K562 (cell line): ENCODE measurements around the gene KIF1A.

Experiments used
- JUND ChIP-seq, 2 experiments: IDR thresholded peaks; 2 replicates in 1 of 2; 3 replicates in 1 of 2; pipeline ENCODE4 v1.6.1; 2011; ENCODE audit warnings: borderline replicate concordance in 2 of 2, low read depth in 2 of 2, low read length in 2 of 2, improper control_type of control experiment in 1 of 2, missing biosample characterization in 1 of 2, missing genetic modification characterization in 1 of 2, missing genetic modification reagents in 1 of 2
- REST ChIP-seq, 2 experiments: fragments of 450-650 bp; formaldehyde crosslinking in 1 of 2; IDR thresholded peaks; 2 replicates each; pipeline versions ENCODE4 v1.4.0 to v1.6.1; 2014 to 2020; ENCODE audit warnings: mild to moderate bottlenecking in 2 of 2, borderline replicate concordance in 1 of 2, low read depth in 1 of 2
- USF1 ChIP-seq: sonication (generic); formaldehyde crosslinking; IDR thresholded peaks from 2 replicates; pipeline ENCODE4 v1.9.0; 2022; ENCODE audit warnings: mild to moderate bottlenecking, missing genetic modification reagents
- ZBTB2 ChIP-seq: fragments of 450-650 bp; IDR thresholded peaks from 2 replicates; pipeline ENCODE4 v1.6.1; 2016; ENCODE audit warnings: antibody characterized with exemption
- ZNF3 ChIP-seq: fragments of 250-450 bp; sonication (Bioruptor Pico); IDR thresholded peaks from 2 replicates; pipeline ENCODE4 v1.5.0; 2021; ENCODE audit warnings: mild to moderate bottlenecking, moderate library complexity
- ZNF347 ChIP-seq: fragments of 450-650 bp; formaldehyde crosslinking; IDR thresholded peaks from 2 replicates; pipeline ENCODE4 v1.4.0; 2020; ENCODE audit warnings: low read depth, mild to moderate bottlenecking, moderate library complexity
- ZNF639 ChIP-seq, 2 experiments: fragments of 200-800 bp in 1 of 2; sonication (Bioruptor generic) in 1 of 2; sonication (generic) in 1 of 2; formaldehyde crosslinking in 1 of 2; IDR thresholded peaks in 1 of 2; conservative IDR thresholded peaks in 1 of 2; 2 replicates each; pipeline versions ENCODE4 v1.5.0 to v1.6.1; 2016 to 2020; ENCODE audit warnings: missing compliant biosample characterization in 1 of 2, missing genetic modification characterization in 1 of 2, missing genetic modification reagents in 1 of 2
- TF ChIP-seq, protein P1 (sequence below): sonication (generic); formaldehyde crosslinking; IDR thresholded peaks from 2 replicates; pipeline ENCODE4 v1.9.0; 2022; ENCODE audit warnings: mild to moderate bottlenecking, missing genetic modification reagents

DNA sequence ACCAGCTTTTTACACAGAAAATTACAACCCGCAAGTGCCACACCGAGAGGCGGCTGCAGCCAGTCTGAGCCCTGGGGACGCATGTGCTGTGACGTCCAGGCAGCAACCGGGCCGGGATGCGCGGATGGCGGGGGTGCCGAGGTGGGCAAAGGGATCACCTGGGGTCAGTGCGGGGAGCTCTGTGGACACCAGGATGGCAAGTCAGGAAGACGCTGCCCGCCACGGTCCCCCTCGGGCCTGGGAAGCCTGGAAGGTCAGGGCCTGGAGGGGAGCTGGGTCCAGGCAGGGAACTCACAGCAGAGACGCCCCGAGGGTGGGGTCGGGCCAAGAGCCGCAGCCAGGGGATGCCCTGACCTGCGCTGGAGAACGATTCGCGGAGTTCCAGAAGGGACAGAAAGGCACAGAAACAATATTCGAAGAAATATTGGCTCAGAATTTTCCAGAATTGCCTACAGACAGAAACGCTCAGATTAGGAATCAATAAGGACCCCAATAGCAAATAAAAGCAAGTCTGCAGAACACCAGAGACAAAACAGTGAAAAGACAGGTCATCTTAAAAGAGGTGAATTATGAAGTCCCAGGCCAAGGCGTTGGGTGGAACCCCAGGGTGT is 11.7 kb upstream of the KIF1A start:
- TF ChIP-seq ZNF3 (CRISPR knock-in tag) (no peak), ZBTB2 (no peak), REST (IDR thresholded peaks at IDR 0.05; ENCODE audit: borderline replicate concordance) (no peak), REST (CRISPR knock-in tag; IDR thresholded peaks at IDR 0.05; ENCODE audit: low read depth) (no peak), JUND (IDR thresholded peaks at IDR 0.05; ENCODE audit: borderline replicate concordance, low read depth, low read length) (no peak), JUND (tag; IDR thresholded peaks at IDR 0.05; ENCODE audit: borderline replicate concordance, low read depth, low read length) (no peak), ZNF347 (CRISPR knock-in tag) (no peak), ZNF639 (CRISPR knock-in tag; conservative IDR thresholded peaks at IDR 0.05 in 1 of 2, IDR thresholded peaks at IDR 0.05 in 1 of 2) (no peak), USF1 (CRISPR knock-in tag) (no peak)
- TF ChIP-seq, protein P1, sequence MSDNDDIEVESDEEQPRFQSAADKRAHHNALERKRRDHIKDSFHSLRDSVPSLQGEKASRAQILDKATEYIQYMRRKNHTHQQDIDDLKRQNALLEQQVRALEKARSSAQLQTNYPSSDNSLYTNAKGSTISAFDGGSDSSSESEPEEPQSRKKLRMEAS: no peak
